BJ (cell line): ENCODE results near the gene RACGAP1. TPM values are rescaled to one million over a fixed set of nuclear protein-coding genes. Genes with fewer than 3 reads are reported as not detected.
A peak's percentile ranks its signal among the peaks of the same experiment; 100 is the strongest.

Experiments
- CTCF ChIA-PET: fragments of 350-600 bp; formaldehyde crosslinking; extraction: SDS; loops from one replicate; lab custom pipeline; 2021; ENCODE audit warnings: antibody characterized with exemption, inconsistent platforms; lab: Yijun Ruan, JAX
- POLR2A ChIA-PET: fragments of 300-600 bp; sonication (Branson Sonifier 250); formaldehyde crosslinking; extraction: SDS; loops from one replicate; lab custom pipeline; 2021; ENCODE audit warnings: antibody characterized with exemption; lab: Charles Lee
- DNase-seq: peaks from one replicate; pipeline ENCODE4 v3.0.0-alpha.2; 2011; ENCODE audit warnings: low read depth
- H3K27me3 ChIP-seq: 2 replicates; pipeline ENCODE4 v1.6.0; 2011; ENCODE audit warnings: low read length; ENCODE audit not compliant: control insufficient read depth, insufficient read depth
- H3K36me3 ChIP-seq: 2 replicates; pipeline ENCODE4 v1.5.1; 2011; ENCODE audit warnings: low read length; ENCODE audit not compliant: control insufficient read depth, insufficient read depth
- H3K4me3 ChIP-seq: 2 replicates; pipeline ENCODE4 v1.5.1; 2011; ENCODE audit warnings: low read depth, mild to moderate bottlenecking, control low read depth, low read length
- polyA plus RNA-seq: library from polyadenylated mRNA; depleted of rRNA; stranded (reverse); fragments of >200 nt; gene quantifications from 2 replicates; pipeline ENCODE4 v1.2.3, GENCODE V29; 2011
- TF ChIP-seq, protein P1 (sequence below): IDR thresholded peaks from 2 replicates; pipeline ENCODE4 v1.5.1; 2011; ENCODE audit warnings: low read depth, mild to moderate bottlenecking, control low read depth, inconsistent platforms, low read length, moderate library complexity; ENCODE audit not compliant: insufficient read depth

Gene RACGAP1
- polyA plus RNA-seq, 1 experiment = 42.8 TPM

DNA sequence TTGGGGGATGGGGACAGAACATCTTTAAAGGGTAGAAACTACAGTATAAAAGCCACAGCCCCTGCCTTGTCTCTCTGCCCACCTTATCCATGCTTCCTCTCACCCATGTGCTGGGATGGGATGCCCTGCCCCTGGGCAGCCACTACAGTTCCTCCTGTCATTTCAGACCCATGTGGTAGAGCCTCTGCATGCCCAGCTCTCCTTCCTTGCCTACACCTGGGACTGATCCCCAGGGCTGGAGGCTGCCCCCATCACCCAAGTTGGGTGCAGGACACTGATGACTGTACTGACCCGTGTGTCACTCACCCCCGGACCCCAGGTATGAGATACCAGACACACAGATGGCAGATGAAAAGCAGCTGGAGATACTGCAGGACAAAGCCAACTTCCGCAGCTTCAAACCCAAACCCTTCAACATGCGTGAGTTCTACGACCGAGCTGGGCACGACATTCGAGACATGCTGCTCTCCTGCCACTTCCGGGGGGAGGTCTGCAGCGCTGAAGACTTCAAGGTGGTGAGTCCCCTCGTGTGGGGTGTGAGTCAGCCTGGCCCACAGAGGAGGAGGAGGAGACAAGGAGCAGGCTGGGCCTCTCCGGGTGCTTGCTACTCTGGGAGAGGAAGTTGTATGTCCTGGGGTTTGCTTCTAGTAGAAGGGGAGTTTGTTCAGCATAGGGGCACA is 34.3 kb upstream of the RACGAP1 start:
- ChIA-PET CTCF (interaction anchor here (0.8 to 19.9 kb wide), 7 partner anchors 8 to 92 kb away, joined by 3 to 578 read pairs (median 23); partner anchors contain the start of genes AQP5, AQP6 and COX14), POLR2A (no interaction called here)
- DNase-seq = no peak
- Histone ChIP-seq H3K36me3 (no peaks in the 10 kb centered on the region), H3K4me3 (no peak overlapping the region), H3K27me3 (peaks cover 6% of the 10 kb centered on the region)
- TF ChIP-seq, protein P1, sequence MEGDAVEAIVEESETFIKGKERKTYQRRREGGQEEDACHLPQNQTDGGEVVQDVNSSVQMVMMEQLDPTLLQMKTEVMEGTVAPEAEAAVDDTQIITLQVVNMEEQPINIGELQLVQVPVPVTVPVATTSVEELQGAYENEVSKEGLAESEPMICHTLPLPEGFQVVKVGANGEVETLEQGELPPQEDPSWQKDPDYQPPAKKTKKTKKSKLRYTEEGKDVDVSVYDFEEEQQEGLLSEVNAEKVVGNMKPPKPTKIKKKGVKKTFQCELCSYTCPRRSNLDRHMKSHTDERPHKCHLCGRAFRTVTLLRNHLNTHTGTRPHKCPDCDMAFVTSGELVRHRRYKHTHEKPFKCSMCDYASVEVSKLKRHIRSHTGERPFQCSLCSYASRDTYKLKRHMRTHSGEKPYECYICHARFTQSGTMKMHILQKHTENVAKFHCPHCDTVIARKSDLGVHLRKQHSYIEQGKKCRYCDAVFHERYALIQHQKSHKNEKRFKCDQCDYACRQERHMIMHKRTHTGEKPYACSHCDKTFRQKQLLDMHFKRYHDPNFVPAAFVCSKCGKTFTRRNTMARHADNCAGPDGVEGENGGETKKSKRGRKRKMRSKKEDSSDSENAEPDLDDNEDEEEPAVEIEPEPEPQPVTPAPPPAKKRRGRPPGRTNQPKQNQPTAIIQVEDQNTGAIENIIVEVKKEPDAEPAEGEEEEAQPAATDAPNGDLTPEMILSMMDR = no peak

DNA sequence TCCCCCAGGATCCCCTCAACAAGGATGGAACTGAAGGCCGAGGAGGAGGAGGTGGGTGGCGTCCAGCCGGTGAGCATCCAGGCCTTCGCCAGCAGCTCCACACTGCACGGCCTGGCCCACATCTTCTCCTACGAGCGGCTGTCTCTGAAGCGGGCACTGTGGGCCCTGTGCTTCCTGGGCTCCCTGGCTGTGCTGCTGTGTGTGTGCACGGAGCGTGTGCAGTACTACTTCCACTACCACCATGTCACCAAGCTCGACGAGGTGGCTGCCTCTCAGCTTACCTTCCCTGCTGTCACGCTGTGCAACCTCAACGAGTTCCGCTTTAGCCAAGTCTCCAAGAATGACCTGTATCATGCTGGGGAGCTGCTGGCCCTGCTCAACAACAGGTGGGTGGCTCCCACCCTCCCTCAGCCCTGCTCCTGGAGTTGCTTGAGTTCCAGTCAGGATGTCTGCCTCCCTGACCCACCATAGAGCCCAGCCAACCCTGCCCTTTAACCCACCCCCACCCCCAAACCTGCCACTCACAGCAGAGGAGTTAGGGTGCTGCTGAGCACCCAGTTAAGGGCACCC is 33.5 kb upstream of the RACGAP1 start:
- CTCF ChIA-PET = interaction anchor here (0.6 to 19.9 kb wide), 7 partner anchors 9 to 195 kb away, joined by 3 to 578 read pairs (median 23); partner anchors contain the start of genes AQP5, AQP6 and COX14

DNA sequence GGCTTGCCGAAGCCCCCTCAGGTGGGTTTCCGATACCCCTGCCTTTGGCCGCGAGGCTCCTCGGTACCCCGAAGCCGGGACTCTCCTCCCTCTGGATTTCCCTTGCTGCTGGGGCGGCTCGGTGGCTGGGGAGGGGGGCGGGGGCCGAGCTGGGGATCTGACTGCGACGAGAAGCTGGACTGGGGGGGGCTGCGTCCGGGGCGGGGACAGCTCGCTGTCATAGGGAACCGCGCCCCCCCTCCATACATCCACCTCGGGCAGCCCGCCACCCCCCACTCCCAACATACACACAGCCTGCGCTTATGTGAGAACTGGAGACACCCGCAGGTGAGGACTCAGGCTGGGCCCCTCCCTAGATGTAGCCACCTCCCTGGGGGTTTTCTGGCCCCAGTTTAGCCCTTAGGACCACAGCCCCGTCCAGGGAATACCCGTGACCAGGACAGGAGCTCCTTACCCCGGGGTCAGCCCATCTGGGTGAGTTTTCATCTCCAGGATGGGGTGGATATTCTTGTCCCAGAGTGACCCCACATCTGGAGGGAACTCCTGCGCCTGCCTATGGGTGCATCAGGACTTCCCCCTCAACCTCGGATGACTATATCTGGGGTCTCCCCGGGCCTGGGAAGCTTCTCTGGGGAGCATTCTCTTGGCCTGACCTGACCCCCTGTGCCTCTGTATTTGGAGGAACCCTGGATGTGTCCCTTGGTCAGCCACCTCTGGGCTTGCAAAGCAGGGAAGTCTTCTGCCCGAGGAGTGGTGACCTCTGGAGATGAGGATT is 32.8 kb upstream of the RACGAP1 start:
- H3K4me3 ChIP-seq = peak overlapping the region; percentile 54
- POLR2A ChIA-PET = no interaction called here
- CTCF ChIA-PET = interaction anchor here (0.7 to 19.9 kb wide), 6 partner anchors 10 to 91 kb away, joined by 3 to 578 read pairs (median 24); partner anchors contain the start of genes AQP5 and AQP6
- peaks cover 7% of the 10 kb centered on the region for H3K27me3 ChIP-seq
- DNase-seq = no peak
- TF ChIP-seq, protein P1 = no peak
- H3K36me3 ChIP-seq = no peaks in the 10 kb centered on the region

More for the DNA sequence above, 33.5 kb upstream of the RACGAP1 start:
- POLR2A ChIA-PET = no interaction called here
- DNase-seq = no peak
- H3K27me3 ChIP-seq = peaks cover 6% of the 10 kb centered on the region
- H3K36me3 ChIP-seq = no peaks in the 10 kb centered on the region
- TF ChIP-seq, protein P1 = no peak
- H3K4me3 ChIP-seq = no peak overlapping the region

DNA sequence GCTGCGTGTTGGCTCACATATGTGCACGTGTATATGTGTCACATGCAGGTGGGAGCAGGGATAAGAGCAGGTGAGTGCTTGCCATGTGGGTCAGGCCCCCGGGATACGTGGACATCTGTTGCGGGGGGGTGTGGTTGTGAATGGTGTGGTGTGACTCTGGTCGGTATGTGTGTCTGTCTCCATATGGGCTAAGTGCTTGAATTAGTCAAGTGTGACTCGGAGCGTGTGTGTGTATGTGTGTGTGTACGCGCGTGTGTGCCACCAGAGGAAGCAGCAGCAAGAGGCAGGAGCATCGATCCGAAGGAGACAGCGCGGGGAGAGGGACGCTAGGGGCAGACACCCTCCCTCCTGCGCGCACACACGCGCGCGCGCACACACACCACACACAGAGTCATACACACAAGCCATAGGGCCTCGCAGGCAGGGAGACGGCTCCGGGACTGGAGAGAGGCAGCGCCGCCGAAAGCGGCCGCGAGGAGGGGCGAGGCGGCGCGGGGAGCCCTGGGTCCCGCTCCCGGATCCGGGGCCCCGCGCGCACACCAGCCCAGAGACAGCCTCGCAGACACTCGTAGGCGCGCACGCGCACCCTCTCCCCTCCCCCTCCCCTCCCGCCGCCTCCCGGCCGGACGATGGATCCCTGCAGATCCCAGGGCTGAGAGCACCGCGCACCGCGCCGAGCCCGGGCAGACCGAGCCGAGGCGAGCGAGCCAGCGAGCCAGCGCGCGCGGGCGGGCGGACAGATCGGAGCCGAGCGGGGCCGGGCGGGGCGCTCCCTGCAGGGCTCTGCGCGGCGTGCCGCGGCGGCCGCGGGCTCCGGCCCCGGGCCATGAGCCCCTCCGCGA is 31.9 kb upstream of the RACGAP1 start, which contains the start of gene ASIC1:
ASIC1 (plus strand) TSS at position 597 of the 842 bp plus-strand sequence. CDS start 1,171 bp downstream, outside the sequence.
- CTCF ChIA-PET = interaction anchor here (0.7 to 19.9 kb wide), 11 partner anchors 9 to 189 kb away, joined by 3 to 578 read pairs (median 24); partner anchors contain the start of genes AQP5 and AQP6
- TF ChIP-seq, protein P1 = no peak
- no peak for DNase-seq
- H3K27me3 ChIP-seq = peaks cover 13% of the 10 kb centered on the region
- POLR2A ChIA-PET = no interaction called here
- H3K4me3 ChIP-seq = peak within 1 kb of the TSS; percentile 54
- no peaks in the 10 kb centered on the region for H3K36me3 ChIP-seq
